Mesenchymal stem cell (in vitro differentiated cells and primary cell): ENCODE data around the gene ZSWIM6.

Source experiments
- DNase-seq: peaks from one replicate; pipeline ENCODE4 v3.0.0-alpha.2; 2013
- H2AFZ ChIP-seq: one replicate; pipeline ENCODE4 v1.6.1; 2013; ENCODE audit warnings: low read depth, mild to moderate bottlenecking, control low read depth, inconsistent platforms, low read length, moderate library complexity
- H2AK5ac ChIP-seq: 2 replicates; pipeline ENCODE4 v1.6.1; 2013; ENCODE audit warnings: low read length, moderate library complexity, mild to moderate bottlenecking, inconsistent platforms; ENCODE audit not compliant: severe bottlenecking
- H2BK120ac ChIP-seq: one replicate; pipeline ENCODE4 v1.6.1; 2013; ENCODE audit warnings: low read depth, mild to moderate bottlenecking, inconsistent platforms, low read length, moderate library complexity
- H2BK12ac ChIP-seq, 2 experiments: one replicate each; pipeline ENCODE4 v1.6.1; 2013; ENCODE audit warnings: inconsistent platforms in 2 of 2, low read length in 2 of 2, mild to moderate bottlenecking in 2 of 2, moderate library complexity in 2 of 2, control low read depth in 1 of 2
- H2BK15ac ChIP-seq: one replicate; pipeline ENCODE4 v1.6.1; 2013; ENCODE audit warnings: mild to moderate bottlenecking, low read depth, inconsistent platforms; ENCODE audit not compliant: poor library complexity, severe bottlenecking
- H2BK5ac ChIP-seq: 2 replicates; pipeline ENCODE4 v1.6.1; 2013; ENCODE audit warnings: low read depth, mild to moderate bottlenecking, low read length, control low read depth, inconsistent platforms; ENCODE audit not compliant: poor library complexity, severe bottlenecking
- H3K14ac ChIP-seq, 2 experiments: one replicate each; pipeline ENCODE4 v1.6.1; 2013; ENCODE audit warnings: inconsistent platforms in 2 of 2, low read length in 2 of 2, control low read depth in 1 of 2, mild to moderate bottlenecking in 1 of 2, moderate library complexity in 1 of 2
- H3K18ac ChIP-seq, 2 experiments: one replicate each; pipeline ENCODE4 v1.6.1; 2013; ENCODE audit warnings: inconsistent platforms in 2 of 2, low read length in 2 of 2, control low read depth in 1 of 2, low read depth in 1 of 2, mild to moderate bottlenecking in 1 of 2
- H3K23ac ChIP-seq, 2 experiments: one replicate each; pipeline ENCODE4 v1.6.1; 2013; ENCODE audit warnings: inconsistent platforms in 2 of 2, low read length in 2 of 2, mild to moderate bottlenecking in 2 of 2, moderate library complexity in 2 of 2, control low read depth in 1 of 2
- H3K27ac ChIP-seq: 2 replicates; pipeline ENCODE4 v1.5.1; 2013; ENCODE audit warnings: mild to moderate bottlenecking, moderate library complexity, low read length, control low read depth, inconsistent platforms; ENCODE audit not compliant: poor library complexity, severe bottlenecking
- H3K27me3 ChIP-seq, 2 experiments: 2 replicates each; pipeline versions ENCODE4 v1.6.1 to v1.7.0; 2013; ENCODE audit warnings: low read length in 2 of 2, mild to moderate bottlenecking in 2 of 2, moderate library complexity in 2 of 2, control low read depth in 1 of 2, inconsistent platforms in 1 of 2; ENCODE audit not compliant: control insufficient read depth in 1 of 2, insufficient read depth in 1 of 2
- H3K36me3 ChIP-seq, 2 experiments: 2 replicates each; pipeline versions ENCODE4 v1.6.1 to v1.7.0; 2013; ENCODE audit warnings: low read length in 2 of 2, control low read depth in 1 of 2, inconsistent platforms in 1 of 2, low read depth in 1 of 2, mild to moderate bottlenecking in 1 of 2; ENCODE audit not compliant: insufficient read depth in 2 of 2, control insufficient read depth in 1 of 2
- H3K4ac ChIP-seq, 2 experiments: one replicate each; pipeline ENCODE4 v1.6.1; 2013; ENCODE audit warnings: inconsistent platforms in 2 of 2, low read length in 2 of 2, mild to moderate bottlenecking in 2 of 2, moderate library complexity in 2 of 2, control low read depth in 1 of 2, low read depth in 1 of 2
- H3K4me1 ChIP-seq: 2 replicates; pipeline ENCODE4 v1.6.1; 2013; ENCODE audit warnings: low read depth, low read length, control low read depth; ENCODE audit not compliant: control insufficient read depth, insufficient read depth
- H3K4me2 ChIP-seq: 2 replicates; pipeline ENCODE4 v1.6.1; 2013; ENCODE audit warnings: low read length, mild to moderate bottlenecking, inconsistent platforms; ENCODE audit not compliant: poor library complexity, severe bottlenecking
- H3K4me3 ChIP-seq, 2 experiments: 2 replicates each; pipeline versions ENCODE4 v1.5.1 to v1.7.0; 2013; ENCODE audit warnings: low read length in 2 of 2, mild to moderate bottlenecking in 2 of 2, control low read depth in 1 of 2, low read depth in 1 of 2; ENCODE audit not compliant: insufficient read depth in 1 of 2
- H3K79me1 ChIP-seq: replicated peaks from 2 replicates; pipeline ENCODE4 v1.6.1; 2013; ENCODE audit warnings: mild to moderate bottlenecking, control low read depth, low read length, inconsistent platforms; ENCODE audit not compliant: poor library complexity, severe bottlenecking
- H3K9ac ChIP-seq: 2 replicates; pipeline ENCODE4 v1.7.0; 2013; ENCODE audit warnings: mild to moderate bottlenecking, low read length, moderate library complexity
- H3K9me3 ChIP-seq: 2 replicates; pipeline ENCODE4 v1.7.0; 2013; ENCODE audit warnings: mild to moderate bottlenecking, low read length; ENCODE audit not compliant: control insufficient read depth
- H4K8ac ChIP-seq: one replicate; pipeline ENCODE4 v1.6.1; 2013; ENCODE audit warnings: inconsistent platforms, mild to moderate bottlenecking, low read length, moderate library complexity
- H4K91ac ChIP-seq: one replicate; pipeline ENCODE4 v1.6.1; 2013; ENCODE audit warnings: mild to moderate bottlenecking, low read length, inconsistent platforms
- WGBS: methylation state at CpG from one replicate; pipeline ENCODE4 v1.1.7; 2013; ENCODE audit warnings: mixed read lengths; 5-methylcytosine and 5-hydroxymethylcytosine counted together

Gene ZSWIM6

DNA sequence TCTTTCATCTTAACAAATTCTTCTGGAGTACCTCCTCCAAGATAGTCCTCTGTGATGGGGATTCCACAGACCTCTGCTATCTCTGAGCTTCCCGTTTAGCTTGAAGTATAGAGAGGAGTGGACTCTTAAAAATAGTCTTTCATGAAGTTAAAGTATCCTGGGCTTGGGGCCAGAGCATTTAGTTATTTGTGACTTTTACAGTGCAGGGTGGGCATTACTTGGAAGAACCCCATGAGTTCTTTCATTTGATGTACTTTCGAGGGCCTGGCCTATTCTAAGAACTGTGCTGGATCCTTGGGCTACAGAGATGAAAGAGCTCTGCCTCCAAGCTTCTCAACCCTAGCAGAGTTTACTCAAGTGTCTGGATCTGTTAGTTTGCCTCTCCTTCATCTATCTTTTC, 131.5 kb downstream of the ZSWIM6 start:
- Histone ChIP-seq H2AK5ac (no peak overlapping the region), H3K27me3 (no peaks in the 10 kb centered on the region), H2AFZ (no peak overlapping the region), H2BK5ac (no peak overlapping the region), H2BK120ac (no peak overlapping the region), H3K4me2 (no peak overlapping the region), H2BK15ac (no peak overlapping the region), H3K36me3 (no peaks in the 10 kb centered on the region), H3K23ac (no peak overlapping the region), H3K9me3 (no peaks in the 10 kb centered on the region), H2BK12ac (no peak overlapping the region), H3K18ac (no peak overlapping the region), H3K27ac (no peak overlapping the region), H3K4me3 (no peak overlapping the region), H4K91ac (no peak overlapping the region), H3K14ac (no peak overlapping the region), H3K79me1 (peaks cover 21% of the 10 kb centered on the region), H3K9ac (no peak overlapping the region), H3K4me1 (peaks cover 6% of the 10 kb centered on the region), H3K4ac (no peak overlapping the region), H4K8ac (no peak overlapping the region)
- 89% methylated on average over 2 of the region's 2 CpGs for WGBS
- no peak for DNase-seq

DNA sequence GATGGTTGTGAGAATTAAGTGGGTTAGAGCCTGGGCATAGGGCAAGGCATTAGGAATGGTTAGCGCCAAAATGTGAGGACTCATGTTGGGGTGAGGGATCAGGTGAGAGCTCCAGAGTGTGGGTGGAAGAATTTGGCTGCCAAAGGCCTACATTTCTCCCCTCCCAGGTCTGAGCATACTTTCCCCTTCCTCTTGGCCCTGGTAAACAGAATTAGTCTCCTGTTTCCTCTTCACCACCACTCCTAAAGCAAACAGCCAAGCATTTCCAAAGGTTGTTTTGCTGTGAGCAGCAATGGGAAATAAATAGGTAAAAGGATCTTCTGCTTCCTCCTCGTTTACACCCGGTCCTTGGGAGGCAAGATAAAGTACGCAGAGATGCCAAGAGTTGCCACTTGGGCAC, 132.5 kb downstream of the ZSWIM6 start:
- Histone ChIP-seq H2AK5ac (peak overlapping the region; percentile 82), H2BK12ac (no peak overlapping the region), H3K4ac (no peak overlapping the region), H4K91ac (no peak overlapping the region), H3K4me1 (peaks cover 6% of the 10 kb centered on the region), H3K27ac (no peak overlapping the region), H3K4me3 (no peak overlapping the region), H3K9me3 (no peaks in the 10 kb centered on the region), H3K27me3 (no peaks in the 10 kb centered on the region), H3K4me2 (no peak overlapping the region), H2BK15ac (no peak overlapping the region), H3K9ac (no peak overlapping the region), H3K23ac (no peak overlapping the region), H3K18ac (no peak overlapping the region), H4K8ac (peak overlapping the region; percentile 37), H2AFZ (no peak overlapping the region), H2BK120ac (no peak overlapping the region), H3K36me3 (no peaks in the 10 kb centered on the region), H2BK5ac (no peak overlapping the region), H3K79me1 (peaks cover 21% of the 10 kb centered on the region), H3K14ac (no peak overlapping the region)
- WGBS: 95% methylated on average over 3 of the region's 4 CpGs
- no peak for DNase-seq

DNA sequence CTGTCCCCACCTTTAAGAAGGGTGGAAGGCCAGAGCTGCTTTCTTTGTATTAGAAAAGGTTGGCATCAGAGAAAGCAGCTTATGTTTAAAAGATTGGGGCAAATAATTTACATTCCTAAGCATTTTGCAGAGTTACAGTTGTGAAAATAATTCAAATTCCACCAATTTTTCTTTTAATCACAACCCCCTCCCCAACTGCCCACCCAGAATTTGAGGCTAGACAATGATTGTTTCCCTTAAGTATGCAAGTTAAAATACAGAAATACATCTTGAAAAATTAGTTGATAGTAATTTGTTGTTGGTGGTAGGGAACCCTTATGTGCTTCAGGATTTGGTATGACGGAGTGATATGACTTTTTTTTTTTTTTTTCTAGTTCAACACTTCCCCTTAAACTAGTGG, 133.0 kb downstream of the ZSWIM6 start:
- Histone ChIP-seq H3K4me3 (no peak overlapping the region), H3K36me3 (no peaks in the 10 kb centered on the region), H4K8ac (no peak overlapping the region), H3K23ac (no peak overlapping the region), H2BK12ac (no peak overlapping the region), H3K27me3 (no peaks in the 10 kb centered on the region), H3K18ac (no peak overlapping the region), H2BK15ac (no peak overlapping the region), H3K79me1 (peaks cover 19% of the 10 kb centered on the region), H3K4me1 (peaks cover 6% of the 10 kb centered on the region), H2BK5ac (no peak overlapping the region), H3K14ac (no peak overlapping the region), H2AK5ac (no peak overlapping the region), H3K4ac (no peak overlapping the region), H2AFZ (no peak overlapping the region), H3K4me2 (no peak overlapping the region), H3K9ac (no peak overlapping the region), H3K9me3 (no peaks in the 10 kb centered on the region), H3K27ac (no peak overlapping the region), H2BK120ac (no peak overlapping the region), H4K91ac (no peak overlapping the region)
- no CpG with 5 or more reads among the region's 1 CpG for WGBS
- no peak for DNase-seq

DNA sequence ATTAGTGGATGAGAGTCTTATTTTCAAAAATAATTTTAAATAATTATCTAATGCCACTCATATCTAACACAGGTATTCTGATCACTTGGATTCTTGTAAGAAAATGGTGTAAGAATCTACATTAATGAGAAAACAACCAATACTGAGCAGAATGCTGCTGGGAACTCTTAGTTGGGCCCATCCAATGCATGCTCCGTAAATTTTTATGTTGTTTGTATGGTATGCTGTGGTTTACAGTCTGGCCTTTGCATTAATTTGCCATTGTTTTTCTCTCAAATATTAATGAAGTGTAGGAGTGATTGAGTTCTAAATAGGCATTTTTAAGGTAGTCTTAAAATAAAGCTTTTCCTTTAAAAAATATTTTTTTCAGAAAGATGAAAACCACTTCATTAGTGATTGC, 133.4 kb downstream of the ZSWIM6 start:
- H2AK5ac ChIP-seq: no peak overlapping the region
- no peak overlapping the region for H3K14ac ChIP-seq
- H4K91ac ChIP-seq: no peak overlapping the region
- H3K4me3 ChIP-seq: no peak overlapping the region
- H3K27me3 ChIP-seq: no peaks in the 10 kb centered on the region
- no peak overlapping the region for H2BK12ac ChIP-seq
- H3K9me3 ChIP-seq: no peaks in the 10 kb centered on the region
- no peak for DNase-seq
- H3K4ac ChIP-seq: no peak overlapping the region
- H3K23ac ChIP-seq: no peak overlapping the region
- H3K18ac ChIP-seq: no peak overlapping the region
- no peaks in the 10 kb centered on the region for H3K36me3 ChIP-seq
- no peak overlapping the region for H2AFZ ChIP-seq
- H2BK120ac ChIP-seq: no peak overlapping the region
- no peak overlapping the region for H4K8ac ChIP-seq
- peaks cover 19% of the 10 kb centered on the region for H3K79me1 ChIP-seq
- no peak overlapping the region for H3K27ac ChIP-seq
- no peak overlapping the region for H2BK15ac ChIP-seq
- H2BK5ac ChIP-seq: no peak overlapping the region
- no peak overlapping the region for H3K4me2 ChIP-seq
- H3K9ac ChIP-seq: no peak overlapping the region
- WGBS: 100% methylated on average over 1 of the region's 1 CpG
- peaks cover 6% of the 10 kb centered on the region for H3K4me1 ChIP-seq
